Astrocyte (in vitro differentiated cells and primary cell): ENCODE results near the gene ZXDC. TPM values are rescaled to one million over a fixed set of nuclear protein-coding genes. Genes with fewer than 3 reads are reported as not detected.

Source experiments
- DNase-seq: peaks from one replicate; pipeline ENCODE4 v3.0.0-alpha.2; 2010; ENCODE audit warnings: low read depth
- FAIRE-seq: peaks from 2 replicates; lab custom pipeline; 2011; peaks lifted over from hg19 to GRCh38; lab: Jason Lieb, UNC
- H2AFZ ChIP-seq: 2 replicates; pipeline ENCODE4 v1.6.0; 2012; ENCODE audit warnings: low read depth, low read length, inconsistent platforms
- H3K27ac ChIP-seq: 2 replicates; pipeline ENCODE4 v1.5.1; 2011; ENCODE audit warnings: low read depth, low read length, inconsistent platforms
- H3K27me3 ChIP-seq: 2 replicates; pipeline ENCODE4 v1.6.0; 2011; ENCODE audit warnings: low read length, inconsistent platforms; ENCODE audit not compliant: insufficient read depth
- H3K36me3 ChIP-seq: 2 replicates; pipeline ENCODE4 v1.5.1; 2011; ENCODE audit warnings: low read length, inconsistent platforms; ENCODE audit not compliant: insufficient read depth
- H3K4me1 ChIP-seq: 2 replicates; pipeline ENCODE4 v1.5.1; 2011; ENCODE audit warnings: low read length, inconsistent platforms; ENCODE audit not compliant: insufficient read depth
- H3K4me2 ChIP-seq: 2 replicates; pipeline ENCODE4 v1.6.0; 2012; ENCODE audit warnings: low read length, inconsistent platforms
- H3K4me3 ChIP-seq: 2 replicates; pipeline ENCODE4 v1.5.1; 2011; ENCODE audit warnings: low read depth, mild to moderate bottlenecking, low read length, inconsistent platforms; ENCODE audit not compliant: insufficient read depth
- H3K79me2 ChIP-seq: 2 replicates; pipeline ENCODE4 v1.6.0; 2012; ENCODE audit warnings: mild to moderate bottlenecking, low read length, inconsistent platforms; ENCODE audit not compliant: insufficient read depth
- H3K9ac ChIP-seq: 2 replicates; pipeline ENCODE4 v1.6.0; 2012; ENCODE audit warnings: mild to moderate bottlenecking, low read length, inconsistent platforms
- H3K9me3 ChIP-seq: 2 replicates; pipeline ENCODE4 v1.5.1; 2012; ENCODE audit warnings: low read depth, mild to moderate bottlenecking, low read length, inconsistent platforms; ENCODE audit not compliant: insufficient read depth
- H4K20me1 ChIP-seq: 2 replicates; pipeline ENCODE4 v1.6.0; 2012; ENCODE audit warnings: low read length, inconsistent platforms; ENCODE audit not compliant: insufficient read depth
- H3K27ac Mint-ChIP-seq: one replicate; pipeline ENCODE4 v1.8.0; 2021; ENCODE audit warnings: mild to moderate bottlenecking, mixed read lengths; ENCODE audit not compliant: unreplicated experiment
- H3K27me3 Mint-ChIP-seq: one replicate; pipeline ENCODE4 v1.8.0; 2021; ENCODE audit warnings: low read depth, mixed read lengths; ENCODE audit not compliant: unreplicated experiment
- H3K36me3 Mint-ChIP-seq: one replicate; pipeline ENCODE4 v1.8.0; 2021; ENCODE audit warnings: low read depth, mixed read lengths; ENCODE audit not compliant: unreplicated experiment
- H3K4me1 Mint-ChIP-seq: one replicate; pipeline ENCODE4 v1.8.0; 2021; ENCODE audit warnings: low read depth, mixed read lengths; ENCODE audit not compliant: unreplicated experiment
- H3K4me3 Mint-ChIP-seq: one replicate; pipeline ENCODE4 v1.8.0; 2021; ENCODE audit warnings: mild to moderate bottlenecking, moderate library complexity, mixed read lengths; ENCODE audit not compliant: unreplicated experiment
- H3K9me3 Mint-ChIP-seq: one replicate; pipeline ENCODE4 v1.8.0; 2021; ENCODE audit warnings: mild to moderate bottlenecking, mixed read lengths; ENCODE audit not compliant: unreplicated experiment
- EZH2 ChIP-seq: IDR thresholded peaks from 2 replicates; pipeline ENCODE4 v1.6.1; 2012; ENCODE audit warnings: mild to moderate bottlenecking, low read length, inconsistent platforms; ENCODE audit not compliant: insufficient read depth
- total RNA-seq: library from RNA; stranded (reverse); gene quantifications from 2 replicates; pipeline ENCODE4 v1.2.1, GENCODE V29; 2021
- TF ChIP-seq, protein P1 (sequence below): IDR thresholded peaks from 2 replicates; pipeline ENCODE4 v1.5.1; 2011; ENCODE audit warnings: low read depth, mild to moderate bottlenecking, inconsistent platforms, low read length, moderate library complexity; ENCODE audit not compliant: insufficient read depth

The ZXDC gene
- total RNA-seq, 1 donor from 2014 or later = 19.6 TPM

DNA sequence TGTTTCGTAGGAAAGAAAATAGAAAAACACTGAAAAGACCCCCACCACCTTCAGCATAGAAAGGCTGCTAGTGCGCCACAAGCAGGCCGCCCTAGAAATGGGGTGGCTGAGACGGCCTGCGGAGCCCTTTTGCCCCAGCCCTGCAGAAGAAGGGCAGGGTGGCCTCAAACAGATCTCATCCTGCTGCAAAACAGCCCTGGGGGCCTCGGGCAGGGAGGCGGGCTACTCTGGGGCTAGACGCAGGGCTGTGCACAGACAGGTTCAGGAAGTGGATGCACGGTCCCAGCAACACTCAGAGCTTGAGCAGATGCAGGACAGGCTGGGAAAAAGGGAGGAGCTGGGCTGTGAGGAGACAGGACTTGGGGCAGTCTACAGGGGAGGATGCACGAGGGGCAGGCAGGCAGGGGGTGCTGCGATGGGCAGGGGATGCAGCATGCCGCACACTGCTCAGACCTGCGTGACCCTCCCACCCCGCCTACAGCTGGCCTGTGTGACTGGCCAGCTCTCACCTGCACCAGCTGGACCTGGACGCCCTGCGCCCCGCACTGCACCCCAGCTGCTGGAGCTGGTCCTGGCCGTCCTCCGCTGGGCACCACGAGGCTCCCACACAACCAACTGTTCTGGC is 34.3 kb downstream of the ZXDC start:
- H3K4me3 Mint-ChIP-seq = no peak overlapping the region
- H4K20me1 ChIP-seq = peaks cover 14% of the 10 kb centered on the region
- no peaks in the 10 kb centered on the region for H3K27me3 ChIP-seq
- no peaks in the 10 kb centered on the region for H3K27me3 Mint-ChIP-seq
- H3K9me3 ChIP-seq = no peaks in the 10 kb centered on the region
- FAIRE-seq (no peak), DNase-seq (no peak)
- no peak overlapping the region for H3K27ac ChIP-seq
- H3K9ac ChIP-seq = no peak overlapping the region
- TF ChIP-seq EZH2 = no peak
- TF ChIP-seq, protein P1, sequence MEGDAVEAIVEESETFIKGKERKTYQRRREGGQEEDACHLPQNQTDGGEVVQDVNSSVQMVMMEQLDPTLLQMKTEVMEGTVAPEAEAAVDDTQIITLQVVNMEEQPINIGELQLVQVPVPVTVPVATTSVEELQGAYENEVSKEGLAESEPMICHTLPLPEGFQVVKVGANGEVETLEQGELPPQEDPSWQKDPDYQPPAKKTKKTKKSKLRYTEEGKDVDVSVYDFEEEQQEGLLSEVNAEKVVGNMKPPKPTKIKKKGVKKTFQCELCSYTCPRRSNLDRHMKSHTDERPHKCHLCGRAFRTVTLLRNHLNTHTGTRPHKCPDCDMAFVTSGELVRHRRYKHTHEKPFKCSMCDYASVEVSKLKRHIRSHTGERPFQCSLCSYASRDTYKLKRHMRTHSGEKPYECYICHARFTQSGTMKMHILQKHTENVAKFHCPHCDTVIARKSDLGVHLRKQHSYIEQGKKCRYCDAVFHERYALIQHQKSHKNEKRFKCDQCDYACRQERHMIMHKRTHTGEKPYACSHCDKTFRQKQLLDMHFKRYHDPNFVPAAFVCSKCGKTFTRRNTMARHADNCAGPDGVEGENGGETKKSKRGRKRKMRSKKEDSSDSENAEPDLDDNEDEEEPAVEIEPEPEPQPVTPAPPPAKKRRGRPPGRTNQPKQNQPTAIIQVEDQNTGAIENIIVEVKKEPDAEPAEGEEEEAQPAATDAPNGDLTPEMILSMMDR = no peak
- H3K79me2 ChIP-seq = no peaks in the 10 kb centered on the region
- H3K27ac Mint-ChIP-seq = no peak overlapping the region
- no peaks in the 10 kb centered on the region for H3K4me1 Mint-ChIP-seq
- no peaks in the 10 kb centered on the region for H3K9me3 Mint-ChIP-seq
- peaks cover 2% of the 10 kb centered on the region for H3K36me3 Mint-ChIP-seq
- no peaks in the 10 kb centered on the region for H3K4me1 ChIP-seq
- no peak overlapping the region for H3K4me3 ChIP-seq
- H2AFZ ChIP-seq = no peak overlapping the region
- H3K36me3 ChIP-seq = no peaks in the 10 kb centered on the region
- H3K4me2 ChIP-seq = no peak overlapping the region

DNA sequence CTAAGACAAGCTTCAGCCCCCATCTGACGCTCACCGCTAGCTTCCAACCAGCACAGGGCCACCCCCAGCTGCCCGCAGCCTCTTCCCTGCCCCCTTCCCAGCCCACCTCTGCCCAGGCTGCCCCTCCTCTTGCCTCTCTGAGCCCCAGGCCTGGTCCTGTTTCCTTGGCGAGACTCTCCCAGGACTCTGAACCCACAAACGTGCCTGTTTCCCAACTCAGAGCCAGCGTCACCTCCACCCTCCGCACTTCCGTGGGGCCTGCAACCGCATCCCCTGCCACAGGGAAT is 35.0 kb downstream of the ZXDC start:
- Histone ChIP-seq H3K79me2 (no peaks in the 10 kb centered on the region), H3K27ac (no peak overlapping the region), H3K4me2 (no peak overlapping the region), H3K4me3 (no peak overlapping the region), H3K27me3 (no peaks in the 10 kb centered on the region), H2AFZ (no peak overlapping the region), H3K4me1 (no peaks in the 10 kb centered on the region), H4K20me1 (peaks cover 8% of the 10 kb centered on the region), H3K9me3 (no peaks in the 10 kb centered on the region), H3K36me3 (no peaks in the 10 kb centered on the region), H3K9ac (no peak overlapping the region)
- Mint-ChIP-seq H3K9me3 (no peaks in the 10 kb centered on the region), H3K36me3 (peaks cover 2% of the 10 kb centered on the region), H3K4me1 (no peaks in the 10 kb centered on the region), H3K4me3 (no peak overlapping the region), H3K27me3 (no peaks in the 10 kb centered on the region), H3K27ac (no peak overlapping the region)
- TF ChIP-seq, protein P1 = no peak
- TF ChIP-seq EZH2 = no peak
- DNase-seq = no peak
- FAIRE-seq = no peak

DNA sequence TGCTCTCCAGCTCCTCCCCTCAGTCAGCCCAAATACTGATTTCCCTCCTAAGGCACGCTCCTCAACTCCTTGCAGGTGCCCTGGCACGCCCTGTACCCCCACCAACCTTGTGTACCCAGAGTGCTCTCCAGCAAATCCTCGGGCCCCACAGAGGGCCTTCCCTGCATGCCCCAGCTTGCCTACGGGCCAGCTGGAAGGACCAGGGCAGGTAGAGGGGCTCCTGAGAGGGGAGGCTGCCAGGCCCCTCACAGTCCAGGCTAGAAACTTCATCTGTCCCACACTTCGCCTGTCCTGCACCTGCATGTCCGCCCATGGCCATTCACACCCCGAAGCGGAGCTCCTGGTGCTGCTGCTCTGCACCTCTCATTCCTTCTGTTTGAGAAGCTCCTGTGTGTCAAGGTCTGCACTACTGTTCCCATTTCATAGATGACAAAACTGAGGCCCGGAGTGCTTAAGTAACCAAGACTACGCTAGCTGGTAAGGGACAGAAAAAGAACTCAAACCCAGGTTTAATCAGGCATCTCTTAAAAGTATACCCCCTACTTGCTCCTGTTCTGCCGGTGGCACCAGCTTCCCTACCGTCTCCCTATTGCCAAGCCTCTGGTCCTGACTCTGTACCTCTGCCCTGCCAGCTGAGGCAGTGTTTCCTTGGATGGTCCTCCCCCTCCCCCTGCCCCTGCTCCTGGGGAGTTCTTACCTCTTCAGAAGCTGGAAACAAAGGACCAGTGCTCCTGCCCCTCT is 35.6 kb downstream of the ZXDC start:
- Histone ChIP-seq H3K4me3 (no peak overlapping the region), H3K36me3 (no peaks in the 10 kb centered on the region), H3K4me1 (no peaks in the 10 kb centered on the region), H2AFZ (no peak overlapping the region), H3K79me2 (no peaks in the 10 kb centered on the region), H3K4me2 (no peak overlapping the region), H3K27ac (no peak overlapping the region), H3K27me3 (no peaks in the 10 kb centered on the region), H3K9me3 (no peaks in the 10 kb centered on the region), H3K9ac (no peak overlapping the region), H4K20me1 (peaks cover 3% of the 10 kb centered on the region)
- FAIRE-seq (no peak), DNase-seq (no peak)
- TF ChIP-seq, protein P1 = no peak
- no peak for TF ChIP-seq EZH2
- Mint-ChIP-seq H3K9me3 (no peaks in the 10 kb centered on the region), H3K36me3 (peaks cover 2% of the 10 kb centered on the region), H3K4me3 (no peak overlapping the region), H3K27me3 (no peaks in the 10 kb centered on the region), H3K27ac (no peak overlapping the region), H3K4me1 (no peaks in the 10 kb centered on the region)
